Stimulated activated CD4-positive, alpha-beta T cell treated with anti-CD3 and anti-CD28 coated beads, Interleukin-4, amount 100 ng/mL, for 24 hours (primary cell): ENCODE results near the gene PLP2.

Experiments
- DNase-seq: peaks from one replicate; pipeline ENCODE4 v3.0.0-alpha.2; 2020

PLP2 gene

DNA sequence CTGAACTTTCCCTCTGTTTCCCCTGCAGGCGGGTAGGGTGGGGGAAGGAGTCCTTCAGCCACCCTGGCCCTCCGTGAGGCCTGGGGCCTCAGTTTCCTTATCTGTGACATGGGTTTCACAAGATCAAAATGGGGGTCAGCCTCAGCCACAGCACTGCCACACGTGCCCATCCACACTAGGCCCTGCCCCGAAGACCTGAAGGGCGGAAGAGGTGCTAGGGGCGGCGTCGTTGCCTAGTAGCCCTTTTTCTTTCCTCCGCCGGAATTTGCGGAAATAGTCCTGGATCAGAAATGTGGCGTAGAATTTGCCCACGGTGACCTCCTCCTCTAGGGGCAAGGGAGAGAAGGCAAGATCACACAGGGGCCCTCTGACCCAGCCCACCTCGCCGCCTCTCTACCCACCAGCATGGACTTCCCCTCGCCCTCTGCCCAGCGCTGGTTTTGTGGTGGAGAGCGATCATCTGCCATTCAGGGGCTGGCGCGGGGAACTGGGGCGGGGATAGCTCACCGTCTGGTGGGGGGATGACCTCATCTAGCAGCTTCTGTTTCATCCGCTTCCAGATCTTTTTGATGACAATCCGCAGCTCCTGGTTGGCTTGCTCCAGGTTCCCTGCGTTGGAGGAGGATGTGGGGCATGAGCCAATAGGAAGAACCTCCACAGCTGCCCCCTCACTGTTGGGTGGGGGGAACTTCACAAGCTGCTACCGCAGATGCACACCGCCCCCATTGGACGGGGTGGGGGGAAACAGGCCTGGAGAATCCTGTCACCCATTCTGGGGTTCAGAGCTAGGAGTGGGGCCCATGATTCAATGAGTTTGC lies 37.9 kb downstream of the PLP2 start:
- DNase-seq: no peak

DNA sequence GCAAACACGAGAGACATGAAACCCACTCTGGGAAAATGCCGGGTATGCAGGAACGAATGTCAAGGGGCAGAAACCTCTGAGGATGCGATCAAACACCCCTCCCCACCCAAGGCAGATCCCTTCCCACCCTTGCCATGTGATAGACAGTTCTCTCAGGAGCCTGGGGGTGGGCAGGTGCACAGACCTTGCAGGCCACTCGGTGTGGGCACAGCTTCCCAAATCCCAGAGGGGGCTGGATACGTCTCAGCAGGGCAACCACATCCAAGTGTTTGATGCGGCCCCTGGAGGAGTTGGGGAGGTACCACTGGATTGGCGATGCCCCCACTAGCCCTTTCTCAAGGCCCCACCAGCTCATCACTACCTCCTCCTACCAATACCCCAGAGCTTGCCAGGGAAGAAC lies 38.7 kb downstream of the PLP2 start:
- no peak for DNase-seq

DNA sequence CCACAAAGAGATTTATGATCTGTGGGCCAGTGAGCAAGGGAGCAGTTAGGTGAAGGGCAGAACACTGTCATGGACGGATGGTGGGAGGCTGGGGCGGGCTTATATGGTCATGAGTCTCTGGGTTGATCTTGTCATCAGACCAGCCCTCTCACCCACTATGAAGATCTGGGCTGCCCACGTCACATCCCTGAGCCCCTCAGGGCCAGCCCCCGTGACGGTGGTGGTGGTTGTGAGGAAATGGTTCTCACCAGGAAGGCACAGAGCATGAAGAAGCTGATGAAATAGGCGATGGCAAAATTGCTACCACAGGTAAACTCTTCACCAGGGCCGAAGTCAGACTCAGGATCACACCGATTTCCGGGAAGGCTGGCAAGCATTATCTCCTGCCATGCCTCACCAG lies 39.4 kb downstream of the PLP2 start:
- no peak for DNase-seq

- no peak for DNase-seq
These were observed 40.5 kb downstream of the PLP2 start for GRCh38 chrX:49212209-49212608.

GRCh38 chrX:49212861-49213260 lies 41.2 kb downstream of the PLP2 start:
- DNase-seq: no peak

DNA sequence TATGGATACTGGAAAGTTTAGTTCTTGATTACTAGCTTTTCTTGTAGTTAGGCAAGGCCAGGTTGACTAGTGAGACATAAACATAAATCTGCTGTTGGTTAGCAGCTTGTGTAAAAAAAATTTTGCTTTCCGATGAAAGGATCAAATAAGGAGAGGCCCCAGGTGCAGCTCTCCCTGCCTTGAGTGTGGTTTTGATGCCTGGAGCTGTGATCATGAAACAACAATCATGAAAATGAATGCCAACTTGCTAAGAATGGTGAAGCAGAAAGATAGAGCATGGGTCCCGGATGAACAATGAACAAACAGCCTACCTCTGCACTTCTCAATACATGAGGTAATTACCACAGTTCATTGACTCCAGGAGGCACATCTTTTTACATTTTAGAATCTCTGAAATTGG lies 42.7 kb downstream of the PLP2 start:
- DNase-seq: no peak

DNA sequence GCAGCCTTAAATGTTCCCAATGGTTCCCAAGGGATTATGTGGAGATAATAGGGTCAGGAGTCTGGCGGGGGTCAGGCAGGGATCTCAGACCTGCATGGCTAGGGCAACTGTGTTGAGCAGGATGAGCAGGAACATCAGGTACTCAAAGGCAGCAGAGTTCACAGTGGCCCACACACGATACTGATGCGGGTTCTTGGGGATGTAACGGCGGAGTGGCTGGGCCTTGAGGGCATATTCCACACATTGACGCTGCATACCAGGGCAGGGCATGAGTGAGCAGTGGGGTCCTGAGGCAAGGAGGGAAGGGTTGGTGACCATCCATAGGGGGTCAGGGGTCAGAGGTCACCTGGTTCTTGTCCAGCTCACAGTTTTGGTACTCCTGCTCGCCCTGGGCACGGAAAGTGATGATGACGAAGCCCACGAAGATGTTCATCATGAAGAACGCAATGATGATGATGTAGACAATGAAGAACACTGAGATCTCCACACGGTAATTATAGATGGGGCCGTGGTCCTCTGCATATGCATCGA lies 43.4 kb downstream of the PLP2 start:
- DNase-seq: no peak

- DNase-seq: no peak
These were observed 48.4 kb downstream of the PLP2 start for GRCh38 chrX:49220100-49220499.

DNA sequence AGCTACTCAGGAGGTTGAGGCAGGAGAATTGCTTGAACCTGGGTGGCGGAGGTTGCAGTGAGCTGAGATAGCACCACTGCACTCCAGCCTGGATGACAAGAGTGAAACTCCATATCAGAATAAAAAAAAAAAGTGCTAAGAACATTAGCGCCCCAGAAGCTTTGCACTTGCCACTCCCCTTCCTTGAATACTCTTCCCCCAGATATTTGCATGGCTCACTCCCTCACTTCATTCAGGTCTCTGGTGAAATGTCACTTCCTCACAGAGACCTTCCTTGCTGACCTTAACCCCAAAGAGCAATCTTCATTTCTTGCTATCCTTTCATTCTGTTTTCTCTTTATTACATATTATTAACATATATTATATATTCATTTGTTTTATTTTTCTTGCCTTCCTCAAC lies 50.2 kb downstream of the PLP2 start:
- no peak for DNase-seq
